Sigmoid colon (tissue), 7 donors: Measurements from ENCODE around the gene CEMIP. TPM values are rescaled to one million over a fixed set of nuclear protein-coding genes. Genes with fewer than 3 reads are reported as not detected.

Experiments used
- DNase-seq: peaks from one replicate; pipeline ENCODE4 v3.0.0-alpha.2; 2019
- H3K27ac ChIP-seq, 4 donors: fragments of 200-600 bp; sonication (generic); one replicate each; pipeline ENCODE4 v1.5.1; 2016 to 2019; ENCODE audit warnings: mild to moderate bottlenecking in 1 of 4
- H3K27me3 ChIP-seq, 3 donors: fragments of 200-600 bp; sonication (generic); one replicate each; pipeline ENCODE4 v1.5.1; 2019; ENCODE audit warnings: mild to moderate bottlenecking in 1 of 3
- H3K36me3 ChIP-seq, 4 donors: fragments of 200-600 bp; sonication (generic); one replicate each; pipeline ENCODE4 v1.5.1; 2016 to 2019
- H3K4me1 ChIP-seq, 4 donors: fragments of 200-600 bp; sonication (generic); one replicate each; pipeline ENCODE4 v1.5.1; 2017 to 2019
- H3K4me3 ChIP-seq, 4 donors: fragments of 200-600 bp; sonication (generic); one replicate each; pipeline ENCODE4 v1.5.1; 2017 to 2019; ENCODE audit warnings: mild to moderate bottlenecking in 2 of 4, moderate library complexity in 1 of 4
- H3K9me3 ChIP-seq, 4 donors: fragments of 200-600 bp in 3 of 4; sonication (generic) in 3 of 4; one replicate each; pipeline versions ENCODE4 v1.5.1 to v1.6.1; 2013 to 2019
- CTCF ChIP-seq, 4 experiments: fragments of 450-650 bp in 3 of 4; fragments of 200-600 bp in 1 of 4; IDR thresholded peaks; one replicate each; pipeline ENCODE4 v1.5.1; 2016 to 2019; ENCODE audit warnings: antibody characterized with exemption in 4 of 4, mild to moderate bottlenecking in 3 of 4, moderate library complexity in 2 of 4
- EP300 ChIP-seq, 4 donors: sonication (generic); formaldehyde crosslinking; IDR thresholded peaks; one replicate each; pipeline ENCODE4 v1.6.1; 2017; ENCODE audit warnings: antibody characterized with exemption in 4 of 4
- POLR2A ChIP-seq, 2 donors: fragments of 450-650 bp; IDR thresholded peaks; one replicate each; pipeline ENCODE4 v1.6.1; 2016; ENCODE audit warnings: antibody characterized with exemption in 2 of 2, mild to moderate bottlenecking in 2 of 2, moderate library complexity in 2 of 2
- POLR2AphosphoS5 ChIP-seq, 4 donors: sonication (generic); formaldehyde crosslinking; IDR thresholded peaks; one replicate each; pipeline ENCODE4 v1.6.1; 2017; ENCODE audit warnings: antibody characterized with exemption in 4 of 4
- WGBS, 2 donors: extraction: QIAGEN DNeasy Blood & Tissue Kit; methylation state at CpG; one replicate each; pipeline ENCODE4 v1.1.7; 2013; 5-methylcytosine and 5-hydroxymethylcytosine counted together
- intact Hi-C: fragments of 100-400 bp; cut with DNase I; formaldehyde crosslinking; loops from one replicate; pipeline ENCODE4 v1.15.1; 2023
- polyA plus RNA-seq, 3 donors: library from polyadenylated mRNA; stranded (reverse); fragments of 200-250 nt; gene quantifications; one replicate each; pipeline ENCODE4 v1.2.3, GENCODE V29; 2013
- total RNA-seq, 4 donors: library from RNA; depleted of rRNA; stranded (reverse); fragments of >200 nt; gene quantifications; one replicate each; pipeline ENCODE4 v1.1.0, GENCODE V29; 2016
- donor health status: healthy with polysubstance abuse.
- donor health status: Bipolar disorder and iron deficiency.
- donor health status: healthy.

Gene CEMIP
- total and polyA plus RNA-seq, 7 donors: under 0.01 to 2.1 (median under 0.01) TPM; not detected in 2

DNA sequence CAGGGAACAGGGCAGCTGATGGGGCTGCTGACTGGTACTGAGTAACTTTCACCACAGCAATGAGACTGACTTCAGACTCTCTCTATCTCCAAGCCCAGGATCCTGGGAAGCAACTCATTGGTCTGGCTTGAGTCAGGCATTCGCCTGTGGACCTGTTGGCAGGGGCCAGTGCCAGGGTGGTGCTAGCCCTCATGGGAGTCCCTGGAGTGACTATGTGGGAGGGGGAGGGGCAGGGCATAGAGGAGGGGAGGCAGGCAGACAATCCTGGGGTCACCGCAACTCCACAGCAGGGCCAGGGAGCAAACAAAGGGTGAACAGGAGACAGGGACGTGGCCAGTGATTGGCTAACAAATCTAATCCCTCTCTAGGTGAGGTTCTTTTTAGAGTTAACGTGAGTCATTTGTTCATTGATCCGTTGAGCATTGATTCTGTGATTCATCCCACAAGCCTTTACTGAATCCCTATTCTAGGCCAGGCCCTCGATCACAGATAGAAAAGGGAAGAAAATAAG, 71.8 kb downstream of the CEMIP start:
- Histone ChIP-seq H3K4me1 (peaks cover 0 to 24% (median 14%) of the 10 kb centered on the region in 4 donors), H3K9me3 (no peaks in the 10 kb centered on the region), H3K36me3 (no peaks in the 10 kb centered on the region), H3K4me3 (no peak overlapping the region), H3K27me3 (no peaks in the 10 kb centered on the region), H3K27ac (no peak overlapping the region)
- TF ChIP-seq EP300 (IDR thresholded peaks at IDR 0.05) (no peak), POLR2A (IDR thresholded peaks at IDR 0.05) (no peak), CTCF (IDR thresholded peaks at IDR 0.05) (no peak), POLR2AphosphoS5 (IDR thresholded peaks at IDR 0.05) (no peak)
- intact Hi-C loops: no loop called here
- WGBS, 2 donors: 92 to 94% methylated on average over 6 of the region's 6 CpGs
- no peak for DNase-seq

GRCh38 chr15:80852676-80853075, 73.5 kb downstream of the CEMIP start:
- DNase-seq: no peak
- Histone ChIP-seq H3K36me3 (no peaks in the 10 kb centered on the region), H3K27me3 (no peaks in the 10 kb centered on the region), H3K4me1 (peaks cover 0 to 39% (median 26%) of the 10 kb centered on the region in 4 donors), H3K9me3 (no peaks in the 10 kb centered on the region), H3K27ac (no peak overlapping the region), H3K4me3 (no peak overlapping the region)
- TF ChIP-seq POLR2AphosphoS5 (IDR thresholded peaks at IDR 0.05): no peak
- TF ChIP-seq EP300 (IDR thresholded peaks at IDR 0.05): no peak
- no peak for TF ChIP-seq CTCF (IDR thresholded peaks at IDR 0.05)
- intact Hi-C loops: no loop called here
- WGBS, 2 donors: 13 to 64% methylated on average over 4 of the region's 4 CpGs

DNA sequence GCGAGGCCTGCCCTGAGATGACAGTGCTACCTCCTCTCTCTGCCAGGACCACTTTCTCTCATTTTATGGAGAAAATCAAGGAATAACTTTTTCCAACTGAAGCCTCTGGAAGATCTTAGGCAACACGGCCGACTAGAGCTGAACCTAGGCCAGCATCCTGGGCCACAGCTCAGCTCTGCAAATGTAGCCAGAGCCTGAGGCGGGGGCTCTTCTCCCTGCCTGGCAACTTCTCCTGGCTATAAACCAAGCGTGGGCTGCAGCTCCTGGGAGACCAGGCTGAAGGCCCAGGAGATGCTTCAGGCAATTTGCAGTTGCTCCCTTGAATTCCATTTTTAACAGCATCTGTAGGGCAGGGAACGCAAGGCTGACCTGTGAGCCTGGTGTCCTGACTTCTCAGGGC, 74.9 kb downstream of the CEMIP start:
- H3K27me3 ChIP-seq: no peaks in the 10 kb centered on the region
- H3K27ac ChIP-seq: peak overlapping the region in 3 of 4 donors; percentile 23 to 52 (median 29)
- no peak for DNase-seq
- intact Hi-C loops: no loop called here
- no peaks in the 10 kb centered on the region for H3K36me3 ChIP-seq
- no peaks in the 10 kb centered on the region for H3K9me3 ChIP-seq
- H3K4me3 ChIP-seq: no peak overlapping the region
- peaks cover 0 to 38% (median 25%) of the 10 kb centered on the region in 4 donors for H3K4me1 ChIP-seq
- TF ChIP-seq POLR2A (IDR thresholded peaks at IDR 0.05) (no peak), CTCF (IDR thresholded peaks at IDR 0.05) (no peak), POLR2AphosphoS5 (IDR thresholded peaks at IDR 0.05) (no peak), EP300 (IDR thresholded peaks at IDR 0.05) (no peak)
- WGBS, 2 donors: 77 to 89% methylated on average over 6 of the region's 6 CpGs

GRCh38 chr15:80855206-80855605, 76.0 kb downstream of the CEMIP start:
- Histone ChIP-seq H3K9me3 (no peaks in the 10 kb centered on the region), H3K27me3 (no peaks in the 10 kb centered on the region), H3K27ac (no peak overlapping the region), H3K4me1 (peaks cover 0 to 34% (median 23%) of the 10 kb centered on the region in 4 donors), H3K36me3 (no peaks in the 10 kb centered on the region), H3K4me3 (no peak overlapping the region)
- intact Hi-C loops: loop anchor here (5.0 kb wide), 1 partner anchor 57 kb away; no protein-coding TSS in a partner anchor
- WGBS, 2 donors: 94% methylated on average over 4 of the region's 4 CpGs
- TF ChIP-seq POLR2A (IDR thresholded peaks at IDR 0.05) (no peak), CTCF (IDR thresholded peaks at IDR 0.05) (no peak)
- DNase-seq: no peak

- WGBS, 2 donors: 15 to 39% methylated on average over 2 of the region's 2 CpGs
- intact Hi-C loops: loop anchor here (5.0 kb wide), 1 partner anchor 56 kb away; no protein-coding TSS in a partner anchor
- Histone ChIP-seq H3K4me1 (peaks cover 0 to 41% (median 29%) of the 10 kb centered on the region in 4 donors), H3K27me3 (no peaks in the 10 kb centered on the region), H3K27ac (peak overlapping the region in 3 of 4 donors; percentile 5 to 64 (median 44)), H3K4me3 (no peak overlapping the region), H3K9me3 (no peaks in the 10 kb centered on the region), H3K36me3 (no peaks in the 10 kb centered on the region)
- no peak for TF ChIP-seq CTCF (IDR thresholded peaks at IDR 0.05)
- no peak for TF ChIP-seq POLR2A (IDR thresholded peaks at IDR 0.05)
- no peak for TF ChIP-seq POLR2AphosphoS5 (IDR thresholded peaks at IDR 0.05)
- no peak for TF ChIP-seq EP300 (IDR thresholded peaks at IDR 0.05)
- DNase-seq: no peak
Observed at GRCh38 chr15:80856400-80856799, 77.2 kb downstream of the CEMIP start.
